Uterus (tissue), 2 donors: ENCODE data around the gene PKNOX2.

ENCODE experiments used
- POLR2A ChIP-seq, 2 donors: fragments of 450-650 bp; IDR thresholded peaks; one replicate each; pipeline ENCODE4 v1.6.1; 2016; ENCODE audit warnings: antibody characterized with exemption in 2 of 2, mild to moderate bottlenecking in 1 of 2, moderate library complexity in 1 of 2
- TF ChIP-seq, protein P1 (sequence below), 4 experiments: fragments of 200-600 bp in 2 of 4; fragments of 450-650 bp in 2 of 4; sonication (generic) in 2 of 4; IDR thresholded peaks; one replicate each; pipeline ENCODE4 v1.5.1; 2016 to 2019; ENCODE audit warnings: antibody characterized with exemption in 4 of 4, mild to moderate bottlenecking in 2 of 4, moderate library complexity in 1 of 4

DNA sequence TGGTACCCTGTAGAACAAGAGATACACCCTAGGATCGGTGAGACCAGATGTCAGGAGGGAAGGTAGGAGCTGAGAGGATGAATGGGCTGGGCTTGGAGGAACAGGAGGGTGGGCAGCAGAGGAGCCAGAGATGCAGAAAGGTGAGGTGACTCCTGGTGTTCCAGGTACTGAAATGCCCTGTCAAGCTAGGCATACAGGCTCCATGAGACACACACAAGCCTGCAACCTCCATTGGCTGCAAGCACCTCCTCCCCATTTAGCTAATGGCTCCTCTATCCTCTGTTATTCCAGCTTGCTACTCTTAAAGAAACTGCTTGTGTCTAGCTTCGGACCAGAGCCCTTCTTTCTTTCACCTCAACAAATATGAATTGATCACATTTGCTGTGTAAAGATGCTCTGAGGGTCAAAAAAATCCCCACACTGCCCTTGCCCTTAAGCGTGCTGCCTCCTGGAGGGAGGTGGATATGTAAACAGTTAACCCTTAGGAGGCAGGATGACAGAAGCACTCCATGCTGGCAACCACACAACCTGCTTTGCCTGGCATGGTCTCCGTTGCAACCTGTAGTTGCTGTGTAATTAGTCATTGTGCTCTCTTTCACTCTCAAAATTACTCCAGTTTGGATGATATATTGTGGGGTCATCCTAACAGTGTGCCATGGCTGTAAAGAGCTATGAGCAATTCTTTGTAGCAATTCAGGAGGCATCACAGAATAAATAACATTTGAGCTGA, 156.0 kb downstream of the PKNOX2 start:
- TF ChIP-seq, protein P1, sequence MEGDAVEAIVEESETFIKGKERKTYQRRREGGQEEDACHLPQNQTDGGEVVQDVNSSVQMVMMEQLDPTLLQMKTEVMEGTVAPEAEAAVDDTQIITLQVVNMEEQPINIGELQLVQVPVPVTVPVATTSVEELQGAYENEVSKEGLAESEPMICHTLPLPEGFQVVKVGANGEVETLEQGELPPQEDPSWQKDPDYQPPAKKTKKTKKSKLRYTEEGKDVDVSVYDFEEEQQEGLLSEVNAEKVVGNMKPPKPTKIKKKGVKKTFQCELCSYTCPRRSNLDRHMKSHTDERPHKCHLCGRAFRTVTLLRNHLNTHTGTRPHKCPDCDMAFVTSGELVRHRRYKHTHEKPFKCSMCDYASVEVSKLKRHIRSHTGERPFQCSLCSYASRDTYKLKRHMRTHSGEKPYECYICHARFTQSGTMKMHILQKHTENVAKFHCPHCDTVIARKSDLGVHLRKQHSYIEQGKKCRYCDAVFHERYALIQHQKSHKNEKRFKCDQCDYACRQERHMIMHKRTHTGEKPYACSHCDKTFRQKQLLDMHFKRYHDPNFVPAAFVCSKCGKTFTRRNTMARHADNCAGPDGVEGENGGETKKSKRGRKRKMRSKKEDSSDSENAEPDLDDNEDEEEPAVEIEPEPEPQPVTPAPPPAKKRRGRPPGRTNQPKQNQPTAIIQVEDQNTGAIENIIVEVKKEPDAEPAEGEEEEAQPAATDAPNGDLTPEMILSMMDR (IDR thresholded peaks at IDR 0.05), result no peak
- TF ChIP-seq POLR2A (IDR thresholded peaks at IDR 0.05), result no peak
